PFSK-1 (cell line): ENCODE results near the gene CACNG7.

Experiments
- FOXP2 ChIP-seq: optimal IDR thresholded peaks from 2 replicates; pipeline ENCODE3; 2011; ENCODE audit warnings: borderline replicate concordance, control low read depth, inconsistent platforms; ENCODE audit not compliant: insufficient read depth; ENCODE audit errors: extremely low read length, extremely low read depth
- POLR2AphosphoS5 ChIP-seq: IDR thresholded peaks from 2 replicates; pipeline ENCODE4 v1.6.1; 2012; ENCODE audit warnings: low read depth, mild to moderate bottlenecking, control low read depth, low read length, moderate library complexity
- SIN3A ChIP-seq: IDR thresholded peaks from 2 replicates; pipeline ENCODE4 v1.6.1; 2012; ENCODE audit warnings: mild to moderate bottlenecking, low read length, moderate library complexity, borderline replicate concordance; ENCODE audit not compliant: insufficient read depth
- TAF1 ChIP-seq: IDR thresholded peaks from 2 replicates; pipeline ENCODE4 v1.6.1; 2012; ENCODE audit warnings: low read length, control low read depth, borderline replicate concordance; ENCODE audit not compliant: insufficient read depth
- TF ChIP-seq, protein P1 (sequence below), 2 experiments: IDR thresholded peaks; 2 replicates each; pipeline versions ENCODE4 v1.6.1 to v1.8.0; 2011 to 2012; ENCODE audit warnings: low read depth in 2 of 2, low read length in 2 of 2, control low read depth in 1 of 2, inconsistent platforms in 1 of 2, mild to moderate bottlenecking in 1 of 2, moderate library complexity in 1 of 2; ENCODE audit not compliant: insufficient read depth in 1 of 2

CACNG7 gene

DNA sequence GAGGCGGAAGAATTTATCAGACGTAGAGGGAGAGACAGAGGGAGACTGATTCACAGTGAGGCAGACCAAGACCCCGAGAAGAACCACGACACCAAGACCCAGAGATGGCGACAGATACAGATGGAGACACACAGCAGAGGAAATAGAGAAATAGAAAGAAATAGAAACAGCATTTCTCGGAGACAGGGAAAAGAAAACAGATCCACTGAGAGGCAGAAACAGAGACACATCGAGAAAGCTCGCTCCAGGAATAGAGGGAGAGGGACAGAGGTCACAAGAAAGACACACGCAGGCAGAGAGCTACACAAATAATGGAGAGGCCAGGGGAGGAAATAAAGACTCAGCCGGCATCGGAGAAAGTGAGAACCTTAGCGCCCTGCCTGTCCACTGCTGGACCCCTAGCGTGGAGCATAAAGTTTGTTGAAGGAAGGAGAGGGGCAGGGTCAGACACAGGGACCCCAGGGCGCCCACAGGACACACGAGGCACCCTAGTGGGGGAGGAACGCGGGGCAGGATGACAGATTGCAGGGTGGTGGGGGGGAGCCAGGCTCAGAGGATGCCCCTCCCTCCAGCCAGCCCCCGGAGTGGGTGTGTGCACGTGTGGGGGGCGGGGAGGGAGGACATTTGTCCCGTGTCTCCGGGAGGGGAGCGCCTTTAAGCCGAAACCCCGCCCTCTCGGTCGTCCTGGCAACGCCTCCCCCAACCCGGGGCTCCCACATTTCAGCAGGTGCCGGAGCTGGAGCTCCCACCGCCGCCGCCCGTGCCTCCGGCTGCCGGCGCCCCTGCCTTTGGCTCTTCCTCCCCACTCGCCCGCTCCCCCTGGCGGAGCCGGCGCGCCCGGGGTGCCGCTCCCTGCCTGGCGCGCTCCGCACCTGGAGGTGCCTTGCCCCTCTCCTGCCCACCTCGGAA, 27.3 kb upstream of the CACNG7 start, which contains the start of gene PRKCG:
Gene PRKCG (plus strand): TSS at position 716 of the 909 bp plus-strand sequence. CDS start 298 bp downstream, outside the sequence.
- TF ChIP-seq TAF1 (no peak), POLR2AphosphoS5 (no peak), FOXP2 (no peak), SIN3A (no peak)
- TF ChIP-seq, protein P1, sequence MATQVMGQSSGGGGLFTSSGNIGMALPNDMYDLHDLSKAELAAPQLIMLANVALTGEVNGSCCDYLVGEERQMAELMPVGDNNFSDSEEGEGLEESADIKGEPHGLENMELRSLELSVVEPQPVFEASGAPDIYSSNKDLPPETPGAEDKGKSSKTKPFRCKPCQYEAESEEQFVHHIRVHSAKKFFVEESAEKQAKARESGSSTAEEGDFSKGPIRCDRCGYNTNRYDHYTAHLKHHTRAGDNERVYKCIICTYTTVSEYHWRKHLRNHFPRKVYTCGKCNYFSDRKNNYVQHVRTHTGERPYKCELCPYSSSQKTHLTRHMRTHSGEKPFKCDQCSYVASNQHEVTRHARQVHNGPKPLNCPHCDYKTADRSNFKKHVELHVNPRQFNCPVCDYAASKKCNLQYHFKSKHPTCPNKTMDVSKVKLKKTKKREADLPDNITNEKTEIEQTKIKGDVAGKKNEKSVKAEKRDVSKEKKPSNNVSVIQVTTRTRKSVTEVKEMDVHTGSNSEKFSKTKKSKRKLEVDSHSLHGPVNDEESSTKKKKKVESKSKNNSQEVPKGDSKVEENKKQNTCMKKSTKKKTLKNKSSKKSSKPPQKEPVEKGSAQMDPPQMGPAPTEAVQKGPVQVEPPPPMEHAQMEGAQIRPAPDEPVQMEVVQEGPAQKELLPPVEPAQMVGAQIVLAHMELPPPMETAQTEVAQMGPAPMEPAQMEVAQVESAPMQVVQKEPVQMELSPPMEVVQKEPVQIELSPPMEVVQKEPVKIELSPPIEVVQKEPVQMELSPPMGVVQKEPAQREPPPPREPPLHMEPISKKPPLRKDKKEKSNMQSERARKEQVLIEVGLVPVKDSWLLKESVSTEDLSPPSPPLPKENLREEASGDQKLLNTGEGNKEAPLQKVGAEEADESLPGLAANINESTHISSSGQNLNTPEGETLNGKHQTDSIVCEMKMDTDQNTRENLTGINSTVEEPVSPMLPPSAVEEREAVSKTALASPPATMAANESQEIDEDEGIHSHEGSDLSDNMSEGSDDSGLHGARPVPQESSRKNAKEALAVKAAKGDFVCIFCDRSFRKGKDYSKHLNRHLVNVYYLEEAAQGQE (IDR thresholded peaks at IDR 0.05; ENCODE audit: insufficient read depth in 1 of 2, low read depth in 2 of 2, low read length in 2 of 2), result no peak

DNA sequence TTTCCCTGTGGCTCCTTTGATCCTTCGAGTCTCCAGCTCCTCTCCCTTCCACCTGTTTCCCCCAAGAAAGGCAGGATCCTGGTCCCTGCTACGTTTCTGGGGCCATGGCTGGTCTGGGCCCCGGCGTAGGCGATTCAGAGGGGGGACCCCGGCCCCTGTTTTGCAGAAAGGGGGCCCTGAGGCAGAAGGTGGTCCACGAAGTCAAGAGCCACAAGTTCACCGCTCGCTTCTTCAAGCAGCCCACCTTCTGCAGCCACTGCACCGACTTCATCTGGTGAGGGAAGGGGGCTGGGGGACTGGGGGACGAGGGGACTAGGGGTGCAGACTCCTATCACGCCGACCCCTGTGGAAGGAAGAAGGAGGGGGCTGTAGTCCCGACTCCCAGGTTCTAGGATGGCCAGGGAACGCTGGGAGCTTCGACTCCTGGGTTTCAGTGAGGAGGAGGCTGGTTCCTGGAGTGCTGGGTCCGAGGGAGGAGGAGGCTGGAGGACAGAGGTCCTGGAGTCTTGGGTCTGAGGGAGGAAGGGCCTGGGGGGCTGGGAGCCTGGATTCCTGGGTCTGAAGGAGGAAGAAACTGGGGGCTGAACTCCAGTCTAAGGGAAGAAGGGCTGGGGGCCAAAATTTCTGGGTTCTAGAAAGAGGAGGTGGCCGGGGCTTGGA, 26.6 kb upstream of the CACNG7 start:
- TF ChIP-seq SIN3A (no peak), FOXP2 (no peak), TAF1 (no peak), POLR2AphosphoS5 (no peak)
- TF ChIP-seq, protein P1 (IDR thresholded peaks at IDR 0.05; ENCODE audit: insufficient read depth in 1 of 2, low read depth in 2 of 2, low read length in 2 of 2), result no peak

DNA sequence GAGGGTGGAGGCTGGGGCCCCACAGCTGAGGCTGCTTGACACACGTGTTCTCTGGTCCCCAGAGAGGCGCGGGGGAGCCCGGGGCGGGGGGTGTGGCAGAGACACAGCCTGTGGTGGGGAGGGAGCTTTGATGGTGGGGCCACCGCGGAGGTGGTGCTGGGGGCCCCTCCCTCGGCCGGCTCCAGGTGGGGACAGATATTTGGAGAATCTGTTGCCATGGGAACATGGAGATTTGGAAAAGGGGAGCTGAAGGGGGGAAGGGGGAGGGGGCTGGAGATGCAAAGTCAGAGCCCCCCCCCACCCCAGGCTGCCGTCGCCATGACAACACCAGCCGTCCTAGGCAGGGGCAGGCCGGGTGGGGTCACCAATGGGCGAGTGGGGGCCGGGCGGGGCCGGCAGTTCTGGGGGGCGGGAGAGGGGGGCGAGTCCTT, 25.8 kb upstream of the CACNG7 start:
- TF ChIP-seq POLR2AphosphoS5 (no peak), TAF1 (no peak), SIN3A (no peak), FOXP2 (no peak)
- TF ChIP-seq, protein P1 (IDR thresholded peaks at IDR 0.05; ENCODE audit: insufficient read depth in 1 of 2, low read depth in 2 of 2, low read length in 2 of 2), result no peak

DNA sequence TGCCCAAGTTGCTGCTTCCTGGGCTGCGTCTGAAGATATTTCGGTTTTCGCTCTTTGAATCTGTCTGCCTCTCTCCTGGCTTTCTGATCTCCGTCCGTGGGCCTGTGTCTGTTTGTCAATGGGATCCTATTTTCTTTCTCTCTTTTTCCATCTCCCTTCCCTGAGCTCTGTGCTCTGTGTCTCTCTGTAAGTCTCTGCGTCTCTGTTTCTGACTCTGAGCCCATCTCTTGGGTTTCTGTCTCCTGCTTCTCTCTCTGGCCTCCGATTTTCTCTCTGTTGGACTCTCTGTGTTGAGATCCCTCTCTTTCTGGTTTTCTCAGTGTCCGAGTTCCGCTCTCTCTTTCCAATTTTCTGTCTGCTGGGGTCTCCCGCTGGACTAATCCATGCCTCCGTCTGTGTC, 25.3 kb upstream of the CACNG7 start:
- TF ChIP-seq FOXP2, result no peak
- TF ChIP-seq SIN3A, result no peak
- no peak for TF ChIP-seq TAF1
- TF ChIP-seq, protein P1 (IDR thresholded peaks at IDR 0.05; ENCODE audit: insufficient read depth in 1 of 2, low read depth in 2 of 2, low read length in 2 of 2), result no peak
- TF ChIP-seq POLR2AphosphoS5, result no peak
